NCI-H2227 (cell line): ENCODE data around the gene PHC1.
A peak's percentile ranks its signal among the peaks of the same experiment; 100 is the strongest.

Experiments used
- DNase-seq: peaks from one replicate; lab custom pipeline; 2025; ENCODE audit not compliant: unreplicated experiment; lab: John Stamatoyannopoulos, UW

Gene PHC1

GRCh38 chr12:8949342-8950220 lies 35.3 kb downstream of the PHC1 start, which contains the start of gene M6PR:
M6PR (minus strand) TSS chr12:8949645; CDS start chr12:8946404, 3,241 bp downstream.
- peak; percentile 95 for DNase-seq

GRCh38 chr12:8950221-8950527 lies 35.9 kb downstream of the PHC1 start:
- no peak for DNase-seq

DNA sequence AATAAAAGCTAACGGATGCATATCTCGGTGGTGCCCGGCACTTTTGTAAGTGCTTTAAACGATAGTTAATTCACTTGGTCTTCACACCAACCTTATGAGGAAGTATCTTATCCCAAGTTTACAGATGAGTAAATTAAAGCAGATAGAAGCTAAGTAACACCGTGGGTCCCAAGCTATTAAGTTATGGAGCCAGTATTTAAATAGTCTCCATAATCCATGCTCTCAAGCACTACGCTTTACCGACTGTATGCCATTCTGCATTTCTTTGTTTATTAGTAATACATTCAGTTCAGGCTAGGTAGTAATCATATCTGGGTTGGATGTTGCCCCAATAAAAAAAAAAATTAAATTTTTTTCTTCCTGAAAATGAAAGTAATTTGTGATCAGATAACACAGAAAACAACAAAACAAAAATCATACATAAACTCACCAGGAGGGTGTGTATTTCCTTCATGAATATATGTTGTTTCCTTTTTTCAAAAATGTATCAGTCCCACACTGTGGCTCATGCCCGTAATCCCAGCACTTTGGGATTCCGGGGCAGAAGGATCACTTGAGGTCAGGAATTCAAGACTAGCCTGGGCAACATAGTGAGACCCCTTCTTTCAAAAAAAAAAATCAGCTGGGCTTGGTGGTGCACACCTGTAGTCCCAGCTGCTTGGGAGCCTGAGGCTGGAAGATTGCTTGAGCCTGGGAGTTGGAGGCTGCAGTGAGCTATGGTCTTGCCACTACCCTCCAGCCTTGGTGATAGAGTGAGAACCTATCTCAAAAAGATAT lies 36.6 kb downstream of the PHC1 start:
- DNase-seq, result no peak

DNA sequence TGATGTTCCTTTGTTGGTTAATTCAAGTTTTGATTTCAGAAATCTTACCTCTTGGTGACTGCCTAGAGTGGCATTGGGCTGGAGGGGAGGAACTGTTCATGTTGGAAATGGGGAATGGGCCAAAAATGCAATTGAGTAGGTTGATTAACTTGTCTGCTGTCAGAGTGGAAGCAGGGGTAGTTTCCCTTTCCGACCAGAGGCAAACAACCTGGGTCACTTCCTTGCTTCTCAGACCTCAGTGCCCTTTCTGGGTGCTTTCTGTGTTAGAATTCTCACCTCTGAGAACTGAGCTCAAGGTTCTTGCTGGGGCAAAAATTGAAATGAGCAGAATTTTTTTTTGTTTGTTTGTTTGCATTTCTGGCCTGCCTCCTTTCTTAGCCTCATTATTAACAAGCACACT lies 37.4 kb downstream of the PHC1 start:
- no peak for DNase-seq

DNA sequence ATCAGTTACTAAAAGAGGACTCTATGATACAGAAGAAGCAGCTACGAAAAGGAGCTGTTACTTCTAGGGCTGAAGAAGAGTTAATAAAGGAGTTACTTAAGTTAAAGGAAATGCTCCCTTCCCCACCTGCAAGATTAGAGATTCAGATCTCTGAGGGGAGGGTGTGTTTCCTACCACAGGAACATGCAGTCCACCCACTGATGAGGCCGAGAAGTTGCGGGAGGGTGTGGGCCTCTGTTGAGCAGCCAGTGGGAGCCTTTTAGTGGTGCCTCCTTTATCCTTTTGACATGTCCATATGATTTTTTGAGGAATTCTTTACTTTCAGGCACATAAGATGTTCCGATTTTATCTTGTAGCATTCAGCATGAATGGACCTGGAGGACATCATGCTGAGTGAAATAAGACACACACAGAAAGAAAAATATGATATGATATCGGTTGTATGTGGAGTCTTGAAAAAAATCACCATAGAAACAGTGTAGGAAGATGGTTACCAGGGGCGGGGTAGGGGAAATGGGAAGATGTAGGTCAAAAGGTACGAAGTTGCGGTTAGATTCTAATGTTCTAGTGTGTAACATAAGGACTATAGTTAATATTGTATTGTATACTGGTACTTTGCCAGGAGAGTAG lies 39.6 kb downstream of the PHC1 start:
- DNase-seq, result no peak

GRCh38 chr12:8956073-8956472 lies 41.8 kb downstream of the PHC1 start:
- no peak for DNase-seq

DNA sequence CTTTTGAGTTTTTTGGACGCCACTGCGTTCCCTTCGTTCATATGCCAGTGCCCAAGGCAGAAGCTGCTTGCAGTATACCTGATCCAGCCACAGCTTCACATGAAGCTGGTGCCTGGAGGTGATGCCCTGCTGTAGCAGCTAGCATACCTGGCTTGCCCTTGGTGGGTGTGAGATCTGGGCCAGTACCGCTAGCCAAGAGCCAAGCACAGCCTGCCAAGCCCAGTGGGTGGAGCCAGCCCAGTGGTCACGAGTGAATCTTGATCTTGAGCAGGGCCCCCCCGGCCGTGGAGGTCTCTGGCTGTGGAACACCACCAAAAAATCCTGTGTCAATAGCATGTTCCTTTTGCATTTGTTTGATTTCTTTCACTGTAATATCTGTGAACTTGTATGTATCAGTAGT lies 42.5 kb downstream of the PHC1 start:
- no peak for DNase-seq

GRCh38 chr12:8957561-8957960 lies 43.3 kb downstream of the PHC1 start:
- no peak for DNase-seq

- no peak for DNase-seq
These were observed 43.8 kb downstream of the PHC1 start for GRCh38 chr12:8958066-8958465.

DNA sequence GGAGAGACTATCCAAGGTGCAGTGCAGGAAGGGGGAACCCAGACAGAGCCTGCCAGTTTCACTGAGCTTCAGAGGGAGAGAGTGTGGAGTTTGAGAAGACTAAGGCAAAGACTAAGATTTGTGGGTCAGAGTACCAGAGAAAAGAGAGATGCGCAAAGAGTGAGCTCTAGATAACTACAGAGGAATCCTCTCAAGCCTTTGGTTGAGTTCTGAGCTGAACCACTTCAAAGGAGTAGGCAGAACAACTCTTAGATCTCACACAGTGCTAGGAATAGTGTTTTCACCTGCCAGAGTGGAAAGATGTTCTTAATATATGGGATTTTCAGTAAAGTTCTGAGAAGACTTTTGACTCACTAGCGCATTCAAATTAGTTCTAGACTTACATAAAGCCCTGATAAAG lies 45.9 kb downstream of the PHC1 start:
- DNase-seq, result no peak

- DNase-seq, result no peak
These were observed 54.5 kb downstream of the PHC1 start for GRCh38 chr12:8968761-8969160.

GRCh38 chr12:8969861-8970411 lies 55.6 kb downstream of the PHC1 start:
- DNase-seq, result no peak

DNA sequence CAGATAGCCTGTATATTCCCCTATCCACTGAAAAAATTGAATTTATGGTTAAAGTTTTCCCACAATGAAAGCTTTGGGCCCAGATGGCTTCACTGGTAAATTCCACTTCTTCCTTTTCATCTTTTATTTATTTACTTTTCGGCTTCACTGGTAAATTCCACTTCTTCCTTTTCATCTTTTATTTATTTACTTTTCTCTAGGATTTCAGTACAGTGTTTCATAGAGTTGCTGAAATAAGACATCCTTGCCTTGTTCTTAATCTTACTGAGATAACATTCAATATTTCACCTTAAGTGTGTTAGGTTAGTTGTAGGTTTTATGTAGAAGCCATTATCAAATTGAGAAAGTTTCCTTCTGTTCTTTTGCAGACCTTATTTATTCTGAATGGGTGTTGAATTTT lies 56.1 kb downstream of the PHC1 start:
- no peak for DNase-seq

GRCh38 chr12:8980137-8980536 lies 65.8 kb downstream of the PHC1 start:
- no peak for DNase-seq

DNA sequence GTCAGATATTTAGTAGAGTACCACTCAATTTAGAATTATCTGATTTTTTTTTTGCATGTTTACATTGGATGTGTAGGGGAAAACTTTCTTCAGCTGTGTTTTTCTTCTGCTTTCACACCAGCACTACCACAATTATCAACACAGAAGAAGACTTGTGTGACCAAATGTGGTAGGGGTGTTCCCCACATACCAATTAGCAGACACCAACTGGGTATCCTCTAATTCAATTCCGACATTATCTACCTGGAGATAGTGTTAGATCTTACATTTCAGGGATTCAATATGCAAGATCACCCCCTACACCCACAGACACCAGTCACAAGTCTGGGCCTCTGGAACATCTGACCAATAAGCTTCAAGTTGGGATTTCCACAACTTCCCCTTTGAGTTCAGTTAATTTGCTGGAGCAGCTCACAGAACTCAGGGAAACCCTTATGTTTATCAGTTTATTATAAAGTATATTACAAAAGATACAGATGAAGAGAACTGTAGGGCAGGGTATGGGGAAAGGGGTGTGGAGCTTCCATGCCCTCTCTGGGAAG lies 71.0 kb downstream of the PHC1 start:
- DNase-seq, result no peak

DNA sequence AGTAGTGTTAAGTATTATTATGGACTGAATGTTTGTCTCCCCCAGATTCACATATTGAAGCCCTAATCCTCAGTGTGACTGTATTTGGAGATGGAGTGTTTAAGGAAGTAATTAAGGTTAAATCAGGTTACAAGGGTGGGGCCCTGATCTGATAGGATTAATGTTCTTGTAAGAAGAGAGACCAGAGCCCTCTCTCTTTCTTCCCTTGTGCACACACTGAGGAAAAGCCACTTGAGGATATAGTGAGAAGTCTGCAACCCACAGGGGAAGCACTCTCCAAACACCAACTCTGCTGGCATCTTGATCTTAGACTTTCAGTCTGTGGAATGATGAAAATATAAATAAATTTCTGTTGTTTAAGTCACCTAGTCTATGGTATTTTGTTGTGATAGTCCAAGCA lies 72.9 kb downstream of the PHC1 start:
- DNase-seq, result no peak

DNA sequence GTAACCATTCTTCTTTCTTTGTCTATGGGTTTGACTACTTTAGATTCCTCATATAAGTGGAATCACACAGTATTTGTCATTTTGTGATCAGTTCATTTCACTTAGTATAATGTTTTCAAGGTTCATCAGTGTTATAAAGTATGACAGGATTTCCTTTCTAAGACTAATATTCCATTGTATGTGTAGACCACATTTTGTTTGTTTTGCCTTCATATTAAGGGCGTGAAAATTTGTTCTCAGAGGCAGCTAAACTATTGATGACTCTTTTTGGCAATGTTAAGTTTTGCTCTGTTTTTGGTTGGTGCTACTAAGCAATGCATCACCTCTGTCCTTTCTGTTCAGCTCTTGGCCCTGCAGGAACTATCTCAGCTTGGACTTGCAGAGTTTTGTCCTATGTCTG lies 73.4 kb downstream of the PHC1 start:
- no peak for DNase-seq

GRCh38 chr12:8989413-8989812 lies 75.1 kb downstream of the PHC1 start, which contains the start of gene KLRG1:
KLRG1 (plus strand) TSS chr12:8989546; CDS start chr12:8989636, 90 bp downstream.
- DNase-seq, result no peak
